ENCODE results near the gene REXO1. TPM values are rescaled to one million over a fixed set of nuclear protein-coding genes. Genes with fewer than 3 reads are reported as not detected.

REXO1 gene
- polyA plus RNA-seq, 3 donors = 2.8 to 60.8 (median 3.0) TPM

DNA sequence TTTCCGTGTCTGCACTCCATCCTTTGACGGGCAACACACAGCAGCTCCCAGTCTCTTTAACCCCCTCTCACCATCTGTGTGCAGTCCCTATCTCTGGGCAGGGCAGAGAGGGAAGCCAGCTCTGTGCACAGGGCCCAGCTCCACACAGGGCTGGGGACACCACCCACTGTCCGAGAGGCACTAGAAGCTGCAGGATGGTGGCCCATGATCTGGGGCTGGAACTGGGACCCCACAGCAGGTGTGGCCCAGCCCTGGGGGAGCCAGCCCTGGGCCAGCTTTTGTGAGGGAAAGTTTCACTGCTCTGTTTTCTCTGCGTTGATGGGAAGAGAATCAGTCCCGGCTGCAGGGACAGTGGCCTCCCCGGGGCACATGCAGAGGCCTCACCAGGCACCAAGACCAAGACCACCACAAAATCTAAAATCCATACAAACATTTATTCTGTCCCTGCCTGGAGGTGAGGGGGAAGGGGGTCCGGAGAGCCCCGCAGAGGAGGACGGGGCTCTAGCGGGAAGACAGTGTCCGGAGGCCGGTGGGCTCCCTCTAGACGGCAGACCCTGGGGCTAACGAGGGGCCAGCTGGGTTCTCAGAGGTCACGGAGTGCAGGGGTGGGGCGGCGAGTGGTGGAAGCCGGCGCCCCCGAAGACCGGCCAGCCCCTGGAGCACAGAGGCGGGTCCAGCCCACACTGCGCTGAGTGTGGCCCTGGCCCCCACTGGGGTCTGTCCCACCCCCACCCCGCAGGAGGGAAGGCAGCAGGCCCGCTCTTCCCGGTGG lies 33.3 kb downstream of the REXO1 start:
- H3K9me3 ChIP-seq (replicated peaks in 1 of 2; ENCODE audit: control insufficient read depth in 1 of 2, insufficient read depth in 1 of 2, low read length in 2 of 2) = no peaks in the 10 kb centered on the region
- TF ChIP-seq, protein P1, sequence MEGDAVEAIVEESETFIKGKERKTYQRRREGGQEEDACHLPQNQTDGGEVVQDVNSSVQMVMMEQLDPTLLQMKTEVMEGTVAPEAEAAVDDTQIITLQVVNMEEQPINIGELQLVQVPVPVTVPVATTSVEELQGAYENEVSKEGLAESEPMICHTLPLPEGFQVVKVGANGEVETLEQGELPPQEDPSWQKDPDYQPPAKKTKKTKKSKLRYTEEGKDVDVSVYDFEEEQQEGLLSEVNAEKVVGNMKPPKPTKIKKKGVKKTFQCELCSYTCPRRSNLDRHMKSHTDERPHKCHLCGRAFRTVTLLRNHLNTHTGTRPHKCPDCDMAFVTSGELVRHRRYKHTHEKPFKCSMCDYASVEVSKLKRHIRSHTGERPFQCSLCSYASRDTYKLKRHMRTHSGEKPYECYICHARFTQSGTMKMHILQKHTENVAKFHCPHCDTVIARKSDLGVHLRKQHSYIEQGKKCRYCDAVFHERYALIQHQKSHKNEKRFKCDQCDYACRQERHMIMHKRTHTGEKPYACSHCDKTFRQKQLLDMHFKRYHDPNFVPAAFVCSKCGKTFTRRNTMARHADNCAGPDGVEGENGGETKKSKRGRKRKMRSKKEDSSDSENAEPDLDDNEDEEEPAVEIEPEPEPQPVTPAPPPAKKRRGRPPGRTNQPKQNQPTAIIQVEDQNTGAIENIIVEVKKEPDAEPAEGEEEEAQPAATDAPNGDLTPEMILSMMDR (IDR thresholded peaks at IDR 0.05) = no peak
- no peak overlapping the region for H2AFZ ChIP-seq (ENCODE audit: insufficient read depth, low read depth, low read length, poor library complexity, severe bottlenecking)
- 97% methylated on average over 19 of the region's 26 CpGs for whole genome bisulfite sequencing (ENCODE audit: insufficient coverage)
- no peak overlapping the region for H3K4me2 ChIP-seq (replicated peaks; ENCODE audit: extremely low read depth, low read length, poor library complexity, severe bottlenecking)
- peaks cover 49% of the 10 kb centered on the region in 2 donors for H3K36me3 ChIP-seq (replicated peaks in 1 of 2; ENCODE audit: control insufficient read depth in 1 of 2, insufficient read depth in 2 of 2, low read length in 2 of 2)
- no peaks in the 10 kb centered on the region for H3K27me3 ChIP-seq (ENCODE audit: control insufficient read depth in 2 of 2, insufficient read depth in 2 of 2, low read length in 2 of 2)
- intact Hi-C loops (cut with micrococcal nuclease) = loop anchor here in 1 of 2 donors (5.0 kb wide), 1 partner anchor 248 kb away; the partner anchor contains the start of gene MEX3D
- DNase-seq = no peak
- H3K4me1 ChIP-seq (ENCODE audit: control insufficient read depth in 1 of 2, insufficient read depth in 2 of 2, low read length in 2 of 2) = peaks cover 19 to 26% of the 10 kb centered on the region in 2 donors
- peaks cover 16% of the 10 kb centered on the region for H3K4me1 Mint-ChIP-seq
- H3K36me3 Mint-ChIP-seq = peaks cover 28 to 45% of the 10 kb centered on the region in 2 donors
- H3K9me3 Mint-ChIP-seq = no peaks in the 10 kb centered on the region
- H3K79me2 ChIP-seq (ENCODE audit: insufficient read depth, low read length) = no peaks in the 10 kb centered on the region
- no peaks in the 10 kb centered on the region for H3K27me3 Mint-ChIP-seq (ENCODE audit: low read depth in 3 of 3)
- no peak overlapping the region for H3K9ac ChIP-seq (ENCODE audit: insufficient read depth, low read length, poor library complexity, severe bottlenecking)
- no peak overlapping the region for H3K4me3 Mint-ChIP-seq
- peaks cover 30% of the 10 kb centered on the region for H4K20me1 ChIP-seq (ENCODE audit: insufficient read depth, low read length)
- no peak overlapping the region for H3K4me3 ChIP-seq (replicated peaks in 1 of 3; ENCODE audit: low read depth in 2 of 3, low read length in 3 of 3)
- no peak overlapping the region for H3K27ac ChIP-seq (ENCODE audit: low read depth in 1 of 2, low read length in 2 of 2)
- H3K27ac Mint-ChIP-seq = peak overlapping the region in 2 of 7 donors; percentile 28 to 57

DNA sequence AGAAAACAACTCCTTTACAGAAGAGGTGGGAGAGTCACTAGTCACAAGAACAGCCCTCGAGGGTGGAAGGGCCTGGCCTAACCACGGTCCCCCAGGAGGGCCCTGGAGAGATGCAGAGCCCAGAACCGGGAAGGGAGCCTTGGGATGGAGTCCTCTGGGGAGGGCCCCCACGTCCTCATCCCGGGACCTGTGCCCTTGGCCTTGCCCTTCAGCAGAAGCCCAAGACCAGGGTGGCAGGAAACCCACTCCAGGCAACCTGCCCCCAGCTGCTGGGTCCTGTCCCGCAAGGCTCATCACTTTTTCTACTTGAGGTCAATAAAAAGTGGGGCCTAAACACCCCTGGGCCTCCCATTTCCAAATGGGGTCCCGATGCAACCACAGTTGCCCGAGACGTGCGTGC lies 33.9 kb downstream of the REXO1 start:
- Histone ChIP-seq H4K20me1 (ENCODE audit: insufficient read depth, low read length) (peaks cover 24% of the 10 kb centered on the region), H3K79me2 (ENCODE audit: insufficient read depth, low read length) (no peaks in the 10 kb centered on the region), H3K36me3 (replicated peaks in 1 of 2; ENCODE audit: control insufficient read depth in 1 of 2, insufficient read depth in 2 of 2, low read length in 2 of 2) (peaks cover 43% of the 10 kb centered on the region in 2 donors), H3K27ac (ENCODE audit: low read depth in 1 of 2, low read length in 2 of 2) (no peak overlapping the region), H3K4me3 (replicated peaks in 1 of 3; ENCODE audit: low read depth in 2 of 3, low read length in 3 of 3) (no peak overlapping the region), H3K9ac (ENCODE audit: insufficient read depth, low read length, poor library complexity, severe bottlenecking) (no peak overlapping the region), H3K27me3 (ENCODE audit: control insufficient read depth in 2 of 2, insufficient read depth in 2 of 2, low read length in 2 of 2) (no peaks in the 10 kb centered on the region), H3K9me3 (replicated peaks in 1 of 2; ENCODE audit: control insufficient read depth in 1 of 2, insufficient read depth in 1 of 2, low read length in 2 of 2) (no peaks in the 10 kb centered on the region), H3K4me2 (replicated peaks; ENCODE audit: extremely low read depth, low read length, poor library complexity, severe bottlenecking) (no peak overlapping the region), H3K4me1 (ENCODE audit: control insufficient read depth in 1 of 2, insufficient read depth in 2 of 2, low read length in 2 of 2) (peaks cover 19 to 26% of the 10 kb centered on the region in 2 donors), H2AFZ (ENCODE audit: insufficient read depth, low read depth, low read length, poor library complexity, severe bottlenecking) (no peak overlapping the region)
- peak overlapping the region in 2 of 7 donors; percentile 54 to 68 for H3K27ac Mint-ChIP-seq
- H3K27me3 Mint-ChIP-seq (ENCODE audit: low read depth in 3 of 3) = no peaks in the 10 kb centered on the region
- no peak for DNase-seq
- no peaks in the 10 kb centered on the region for H3K9me3 Mint-ChIP-seq
- WGBS (ENCODE audit: insufficient coverage) = 82% methylated on average over 10 of the region's 10 CpGs
- H3K4me3 Mint-ChIP-seq = no peak overlapping the region
- peaks cover 16% of the 10 kb centered on the region for H3K4me1 Mint-ChIP-seq
- intact Hi-C loops (cut with micrococcal nuclease) = loop anchor here in 1 of 2 donors (5.0 kb wide), 1 partner anchor 247 kb away; the partner anchor contains the start of gene MEX3D
- peaks cover 27 to 40% of the 10 kb centered on the region in 2 donors for H3K36me3 Mint-ChIP-seq
- TF ChIP-seq, protein P1 (IDR thresholded peaks at IDR 0.05) = no peak

Data from CD14-positive monocyte (primary cell).